Endodermal cell (in vitro differentiated cells): Measurements from ENCODE around the gene ADGRF5. TPM values are rescaled to one million over a fixed set of nuclear protein-coding genes. Genes with fewer than 3 reads are reported as not detected.
"Not testable (repeated sequence)": the region's sequence is repeated elsewhere in the genome, so short reads cannot be mapped to it uniquely, and the experiment has no call there.

Experiments
- DNase-seq: peaks from one replicate; pipeline ENCODE4 v3.0.0-alpha.2; 2017
- H3K27ac ChIP-seq: 2 replicates; pipeline ENCODE4 v1.5.1; 2013; ENCODE audit warnings: mild to moderate bottlenecking, low read depth, low read length, moderate library complexity
- H3K27me3 ChIP-seq: 2 replicates; pipeline ENCODE4 v1.6.1; 2013; ENCODE audit warnings: mild to moderate bottlenecking, low read length, moderate library complexity; ENCODE audit not compliant: insufficient read depth, control insufficient read depth, poor library complexity, severe bottlenecking
- H3K36me3 ChIP-seq: 2 replicates; pipeline ENCODE4 v1.7.0; 2013; ENCODE audit warnings: mild to moderate bottlenecking, low read length, moderate library complexity; ENCODE audit not compliant: control insufficient read depth, insufficient read depth
- H3K4me1 ChIP-seq: one replicate; pipeline ENCODE4 v1.7.0; 2013; ENCODE audit warnings: low read length; ENCODE audit not compliant: control insufficient read depth, insufficient read depth
- H3K4me3 ChIP-seq: 2 replicates; pipeline ENCODE4 v1.5.1; 2013; ENCODE audit warnings: mild to moderate bottlenecking, low read length, moderate library complexity
- H3K9ac ChIP-seq: 2 replicates; pipeline ENCODE4 v1.6.1; 2013; ENCODE audit warnings: mild to moderate bottlenecking, low read length, moderate library complexity; ENCODE audit not compliant: poor library complexity, severe bottlenecking; ENCODE audit errors: extremely low read depth
- H3K9me3 ChIP-seq: 2 replicates; pipeline ENCODE4 v1.6.1; 2013; ENCODE audit warnings: mild to moderate bottlenecking, low read length, moderate library complexity; ENCODE audit not compliant: control insufficient read depth
- H3K27ac Mint-ChIP-seq: 2 replicates; pipeline ENCODE4 v1.8.0; 2020; ENCODE audit warnings: mixed read lengths
- H3K27me3 Mint-ChIP-seq: 2 replicates; pipeline ENCODE4 v1.8.0; 2021; ENCODE audit warnings: mild to moderate bottlenecking, mixed read lengths; ENCODE audit not compliant: insufficient read depth
- H3K36me3 Mint-ChIP-seq: 2 replicates; pipeline ENCODE4 v1.8.0; 2020; ENCODE audit warnings: low read depth, mixed read lengths
- H3K4me1 Mint-ChIP-seq: 2 replicates; pipeline ENCODE4 v1.8.0; 2020; ENCODE audit warnings: mixed read lengths
- H3K4me3 Mint-ChIP-seq: 2 replicates; pipeline ENCODE4 v1.8.0; 2020; ENCODE audit warnings: mild to moderate bottlenecking, moderate library complexity, mixed read lengths
- H3K9me3 Mint-ChIP-seq: 2 replicates; pipeline ENCODE4 v1.8.0; 2020; ENCODE audit warnings: mild to moderate bottlenecking, mixed read lengths
- CTCF ChIP-seq: fragments of 200-600 bp; sonication (generic); conservative IDR thresholded peaks from 2 replicates; pipeline ENCODE4 v1.5.0; 2021; ENCODE audit warnings: antibody characterized with exemption, mild to moderate bottlenecking
- whole genome bisulfite sequencing, 2 experiments: methylation state at CpG; one replicate each; pipeline versions ENCODE4 v1.1.5 to v1.1.7; 2013; ENCODE audit warnings: missing lambda C conversion rate in 2 of 2, mixed read lengths in 1 of 2; ENCODE audit not compliant: insufficient coverage in 1 of 2, insufficient read length in 1 of 2; 5-methylcytosine and 5-hydroxymethylcytosine counted together
- total RNA-seq, 2 donors: library from RNA; stranded (reverse); fragmentation: NEBNext Ultra II Directional in 1 of 2; extraction: Animal tissue kit (Norgen Biotek cat#: 25700) in 1 of 2; gene quantifications; 2 replicates in 1 of 2; 3 replicates in 1 of 2; pipeline ENCODE4 v1.2.1, GENCODE V29; 2021

Gene ADGRF5
- total RNA-seq, 2 donors from 2014 or later, result not detected

- 7% methylated on average over 21 to 24 of the region's 25 CpGs for WGBS, 2 experiments
Measured at GRCh38 chr6:46848684-46849360, 72.9 kb downstream of the ADGRF5 start.

GRCh38 chr6:46845126-46845525, 76.6 kb downstream of the ADGRF5 start:
- H3K9me3 ChIP-seq, result peaks cover 40% of the 10 kb centered on the region
- Mint-ChIP-seq H3K36me3 (no peaks in the 10 kb centered on the region), H3K9me3 (peaks cover 44% of the 10 kb centered on the region), H3K4me1 (peaks cover 27% of the 10 kb centered on the region), H3K27ac (no peak overlapping the region), H3K4me3 (no peak overlapping the region), H3K27me3 (peaks cover 21% of the 10 kb centered on the region)
- H3K9ac ChIP-seq, result no peak overlapping the region
- 87 to 96% methylated on average over 3 to 5 of the region's 5 CpGs for WGBS, 2 experiments
- TF ChIP-seq CTCF, result no peak
- peaks cover 11% of the 10 kb centered on the region for H3K4me1 ChIP-seq
- H3K27ac ChIP-seq, result no peak overlapping the region
- no peak for DNase-seq
- no peaks in the 10 kb centered on the region for H3K36me3 ChIP-seq
- no peak overlapping the region for H3K4me3 ChIP-seq
- peaks cover 9% of the 10 kb centered on the region for H3K27me3 ChIP-seq

More at GRCh38 chr6:46848684-46849360, 72.9 kb downstream of the ADGRF5 start:
- Histone ChIP-seq H3K9me3 (peaks cover 8% of the 10 kb centered on the region), H3K36me3 (no peaks in the 10 kb centered on the region), H3K27me3 (peaks cover 9% of the 10 kb centered on the region), H3K9ac (no peak overlapping the region), H3K27ac (no peak overlapping the region), H3K4me1 (peaks cover 11% of the 10 kb centered on the region), H3K4me3 (no peak overlapping the region)
- Mint-ChIP-seq H3K27me3 (peaks cover 28% of the 10 kb centered on the region), H3K4me1 (peaks cover 27% of the 10 kb centered on the region), H3K9me3 (peaks cover 12% of the 10 kb centered on the region), H3K27ac (no peak overlapping the region), H3K36me3 (no peaks in the 10 kb centered on the region), H3K4me3 (peak overlapping the region; percentile 26)
- TF ChIP-seq CTCF, result peak; percentile 99
- DNase-seq, result peak; percentile 97

- H3K4me1 ChIP-seq, DNase-seq, H3K9ac ChIP-seq, H3K4me1 Mint-ChIP-seq, H3K27ac Mint-ChIP-seq, H3K36me3 ChIP-seq, H3K27me3 Mint-ChIP-seq, H3K27ac ChIP-seq, H3K4me3 Mint-ChIP-seq, H3K36me3 Mint-ChIP-seq, H3K27me3 ChIP-seq: not testable (repeated sequence)
- peaks cover 44% of the 10 kb centered on the region for H3K9me3 Mint-ChIP-seq
- Histone ChIP-seq H3K4me3 (peak overlapping the region; percentile 44), H3K9me3 (peaks cover 40% of the 10 kb centered on the region)
- 93 to 100% methylated on average over 2 to 6 of the region's 6 CpGs for WGBS, 2 experiments
Measured at GRCh38 chr6:46842252-46842846, 79.4 kb downstream of the ADGRF5 start.
